Astrocyte of the spinal cord (primary cell): Measurements from ENCODE around the gene TMEM181.
A peak's percentile ranks its signal among the peaks of the same experiment; 100 is the strongest.

ENCODE experiments used
- DNase-seq: peaks from one replicate; pipeline ENCODE4 v3.0.0; 2011; ENCODE audit warnings: low read depth, low spot score
- H3K4me3 ChIP-seq: 2 replicates; pipeline ENCODE4 v1.5.1; 2011; ENCODE audit warnings: low read depth, mild to moderate bottlenecking, low read length, moderate library complexity
- in situ Hi-C: cut with HindIII; loops from 2 replicates; pipeline ENCODE4 v1.10.0; 2017; ENCODE audit warnings: low sequenced_read_pairs
- TF ChIP-seq, protein P1 (sequence below): IDR thresholded peaks from 2 replicates; pipeline ENCODE4 v1.5.1; 2012; ENCODE audit warnings: low read depth, mild to moderate bottlenecking, low read length, inconsistent platforms

TMEM181 gene

DNA sequence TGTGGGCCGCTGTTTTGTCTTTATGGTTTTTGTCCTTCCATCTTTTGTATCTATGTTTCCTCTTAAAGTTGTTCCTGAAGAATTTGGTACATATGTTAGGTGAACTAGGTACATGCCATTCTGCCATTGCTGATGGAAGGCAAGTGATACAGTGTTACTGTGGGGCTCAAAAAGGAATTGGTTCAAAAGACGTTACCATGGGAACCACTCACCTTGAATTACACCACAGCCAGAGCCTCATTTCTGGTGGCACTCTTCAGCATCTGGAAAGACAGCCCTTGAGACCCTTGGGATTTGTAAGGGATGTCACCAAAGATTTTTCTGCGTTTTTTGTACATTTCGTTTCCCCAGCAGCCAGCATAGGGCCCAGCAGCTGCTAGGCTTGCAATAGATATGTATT is 31.9 kb downstream of the TMEM181 start:
- DNase-seq, result no peak
- TF ChIP-seq, protein P1, sequence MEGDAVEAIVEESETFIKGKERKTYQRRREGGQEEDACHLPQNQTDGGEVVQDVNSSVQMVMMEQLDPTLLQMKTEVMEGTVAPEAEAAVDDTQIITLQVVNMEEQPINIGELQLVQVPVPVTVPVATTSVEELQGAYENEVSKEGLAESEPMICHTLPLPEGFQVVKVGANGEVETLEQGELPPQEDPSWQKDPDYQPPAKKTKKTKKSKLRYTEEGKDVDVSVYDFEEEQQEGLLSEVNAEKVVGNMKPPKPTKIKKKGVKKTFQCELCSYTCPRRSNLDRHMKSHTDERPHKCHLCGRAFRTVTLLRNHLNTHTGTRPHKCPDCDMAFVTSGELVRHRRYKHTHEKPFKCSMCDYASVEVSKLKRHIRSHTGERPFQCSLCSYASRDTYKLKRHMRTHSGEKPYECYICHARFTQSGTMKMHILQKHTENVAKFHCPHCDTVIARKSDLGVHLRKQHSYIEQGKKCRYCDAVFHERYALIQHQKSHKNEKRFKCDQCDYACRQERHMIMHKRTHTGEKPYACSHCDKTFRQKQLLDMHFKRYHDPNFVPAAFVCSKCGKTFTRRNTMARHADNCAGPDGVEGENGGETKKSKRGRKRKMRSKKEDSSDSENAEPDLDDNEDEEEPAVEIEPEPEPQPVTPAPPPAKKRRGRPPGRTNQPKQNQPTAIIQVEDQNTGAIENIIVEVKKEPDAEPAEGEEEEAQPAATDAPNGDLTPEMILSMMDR, result no peak
- H3K4me3 ChIP-seq, result no peak overlapping the region
- in situ Hi-C loops, result no loop called here

DNA sequence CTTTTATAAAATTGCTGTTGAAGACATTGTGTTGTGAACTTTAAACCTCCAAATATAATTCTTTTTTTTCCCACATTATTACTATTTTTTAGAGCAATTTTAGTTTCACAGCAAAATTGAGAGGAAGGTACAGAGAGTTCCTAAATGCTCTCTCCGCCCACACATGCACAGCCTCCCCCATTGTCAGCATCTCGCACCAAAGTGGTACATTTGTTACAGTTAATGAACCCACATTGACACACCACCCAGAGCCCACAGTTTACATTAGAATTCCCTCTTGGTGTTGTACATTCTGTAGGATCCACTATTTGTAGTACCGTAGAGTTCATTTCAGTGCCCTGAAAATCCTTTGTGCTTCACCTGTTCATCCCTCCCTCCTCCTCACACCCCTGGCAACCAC is 33.8 kb downstream of the TMEM181 start:
- no peak overlapping the region for H3K4me3 ChIP-seq

DNA sequence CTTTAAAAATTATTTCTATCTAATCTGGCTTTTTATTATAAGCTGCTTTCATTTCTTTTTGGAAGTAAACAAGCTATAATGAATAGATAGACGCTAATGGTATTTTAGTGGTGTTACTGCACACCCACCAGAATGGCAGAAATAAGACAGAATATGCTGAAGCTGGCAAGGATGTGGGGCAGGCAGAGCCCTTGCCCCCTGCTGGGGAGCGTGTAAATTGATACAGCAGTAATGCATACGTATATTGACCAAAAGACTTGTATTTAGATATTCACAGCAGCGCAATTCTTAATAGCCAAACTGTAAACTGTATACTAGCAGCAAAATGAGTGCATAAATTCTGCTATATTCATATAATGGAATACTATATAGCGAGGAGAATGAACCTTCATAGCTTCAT is 35.3 kb downstream of the TMEM181 start:
- in situ Hi-C loops, result no loop called here
- H3K4me3 ChIP-seq, result no peak overlapping the region
- TF ChIP-seq, protein P1, result peak; percentile 20
- no peak for DNase-seq

More for the DNA sequence above, 33.8 kb downstream of the TMEM181 start:
- TF ChIP-seq, protein P1, result no peak
- in situ Hi-C loops, result no loop called here
- DNase-seq, result no peak

DNA sequence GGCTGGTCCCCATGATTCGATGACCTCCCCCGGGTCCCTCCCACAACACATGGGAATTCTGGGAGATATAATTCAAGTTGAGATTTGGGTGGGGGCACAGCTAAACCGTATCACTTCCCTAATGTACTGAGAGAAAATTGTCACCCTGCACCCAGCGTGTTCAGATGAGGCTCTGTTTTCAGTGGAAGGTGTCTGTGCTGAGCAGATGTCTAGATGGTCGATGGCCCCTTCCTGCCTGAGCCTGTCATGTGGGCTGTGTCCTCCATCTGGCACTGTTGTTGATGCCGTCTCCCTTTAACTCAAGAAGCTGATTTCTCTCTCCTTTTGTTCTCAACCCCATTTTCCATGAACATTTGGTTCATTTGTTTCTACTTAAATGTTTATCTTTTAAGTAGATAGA is 37.0 kb downstream of the TMEM181 start:
- no peak overlapping the region for H3K4me3 ChIP-seq
- TF ChIP-seq, protein P1, result no peak
- in situ Hi-C loops, result no loop called here
- no peak for DNase-seq

DNA sequence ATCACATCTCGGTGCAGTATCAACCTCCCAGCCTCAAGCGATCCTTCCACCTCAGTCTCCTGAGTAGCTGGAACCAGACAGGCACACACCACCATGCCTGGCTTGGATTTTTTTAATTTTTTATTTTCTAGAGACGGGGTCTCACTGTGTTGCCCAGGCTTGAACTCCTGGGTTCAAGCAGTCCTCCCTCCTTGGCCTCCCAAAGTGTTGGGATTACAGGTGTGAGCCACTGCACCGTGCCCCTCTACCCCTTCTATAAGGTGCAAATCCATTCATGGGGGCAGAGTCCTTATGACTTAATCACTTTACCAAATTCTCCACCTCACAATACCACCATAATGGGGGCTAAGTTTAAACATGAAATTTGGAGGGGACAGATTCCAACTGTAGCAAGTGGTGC is 37.7 kb downstream of the TMEM181 start:
- in situ Hi-C loops, result no loop called here
- TF ChIP-seq, protein P1, result no peak
- no peak overlapping the region for H3K4me3 ChIP-seq
- no peak for DNase-seq

DNA sequence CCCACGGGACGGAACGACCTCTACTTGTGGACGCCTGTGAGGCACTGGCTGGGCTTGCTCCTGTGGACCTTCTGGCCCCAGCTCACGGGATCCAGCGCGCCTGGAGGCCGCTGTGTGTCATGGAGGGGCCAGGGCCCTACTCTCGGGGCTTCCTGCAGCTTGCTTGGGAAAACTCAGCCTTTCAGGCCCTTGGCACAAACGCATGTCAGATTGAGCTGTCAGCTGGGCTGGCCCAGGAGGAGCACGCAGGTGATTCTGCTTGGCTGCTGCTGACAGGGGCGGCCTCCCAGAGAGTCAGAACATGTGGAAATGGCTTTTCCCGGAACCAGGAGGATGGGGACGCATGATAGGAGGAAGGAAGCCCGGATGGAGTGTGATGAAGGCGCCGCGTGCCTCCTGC is 39.7 kb downstream of the TMEM181 start:
- in situ Hi-C loops, result no loop called here
- H3K4me3 ChIP-seq, result no peak overlapping the region
- no peak for DNase-seq
- TF ChIP-seq, protein P1, result no peak
